Islet of Langerhans (tissue), 1 donor: ENCODE results near the gene PADI4.

Experiments used
- FAIRE-seq: peaks from one replicate; lab custom pipeline; 2011; peaks lifted over from hg19 to GRCh38; lab: Jason Lieb, UNC

The PADI4 gene, protein sequence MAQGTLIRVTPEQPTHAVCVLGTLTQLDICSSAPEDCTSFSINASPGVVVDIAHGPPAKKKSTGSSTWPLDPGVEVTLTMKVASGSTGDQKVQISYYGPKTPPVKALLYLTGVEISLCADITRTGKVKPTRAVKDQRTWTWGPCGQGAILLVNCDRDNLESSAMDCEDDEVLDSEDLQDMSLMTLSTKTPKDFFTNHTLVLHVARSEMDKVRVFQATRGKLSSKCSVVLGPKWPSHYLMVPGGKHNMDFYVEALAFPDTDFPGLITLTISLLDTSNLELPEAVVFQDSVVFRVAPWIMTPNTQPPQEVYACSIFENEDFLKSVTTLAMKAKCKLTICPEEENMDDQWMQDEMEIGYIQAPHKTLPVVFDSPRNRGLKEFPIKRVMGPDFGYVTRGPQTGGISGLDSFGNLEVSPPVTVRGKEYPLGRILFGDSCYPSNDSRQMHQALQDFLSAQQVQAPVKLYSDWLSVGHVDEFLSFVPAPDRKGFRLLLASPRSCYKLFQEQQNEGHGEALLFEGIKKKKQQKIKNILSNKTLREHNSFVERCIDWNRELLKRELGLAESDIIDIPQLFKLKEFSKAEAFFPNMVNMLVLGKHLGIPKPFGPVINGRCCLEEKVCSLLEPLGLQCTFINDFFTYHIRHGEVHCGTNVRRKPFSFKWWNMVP

DNA sequence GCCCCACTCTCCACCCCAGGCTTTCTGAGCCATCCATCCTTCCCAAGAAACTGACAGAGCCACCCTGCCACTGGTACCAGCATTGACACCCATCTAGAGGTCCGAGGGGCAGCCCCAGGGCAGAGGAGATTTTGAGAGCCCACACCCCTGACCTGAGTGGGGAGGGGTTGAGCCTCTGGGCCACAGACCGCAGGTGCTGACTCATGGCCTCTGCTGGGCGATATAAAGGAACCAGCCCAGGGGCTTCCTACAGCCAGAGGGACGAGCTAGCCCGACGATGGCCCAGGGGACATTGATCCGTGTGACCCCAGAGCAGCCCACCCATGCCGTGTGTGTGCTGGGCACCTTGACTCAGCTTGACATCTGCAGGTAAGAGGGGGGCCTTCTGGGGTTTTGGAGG, at the start of gene PADI4:
TSS of gene PADI4 (plus strand) at position 252 of the 400 bp plus-strand sequence. CDS start at position 278, 26 bp downstream.
- no peak for FAIRE-seq

DNA sequence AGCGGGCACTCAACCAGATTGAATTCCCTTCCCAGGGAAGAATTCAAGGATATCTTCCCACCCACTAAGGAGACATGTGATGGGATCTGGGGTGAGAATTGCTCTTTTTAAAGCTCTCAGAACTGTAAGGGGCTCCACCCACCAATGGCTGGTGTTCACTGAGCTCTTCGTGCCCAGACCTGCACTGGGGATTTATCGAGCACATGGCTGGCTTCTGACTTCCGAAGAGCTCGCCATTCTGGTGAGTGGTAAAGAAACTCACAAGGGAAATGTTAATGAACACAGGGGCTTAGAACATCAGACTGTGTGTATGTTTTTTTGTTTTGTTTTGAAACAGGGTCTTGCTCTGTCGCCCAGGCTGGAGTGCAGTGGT, 49.3 kb upstream of the PADI4 start:
- FAIRE-seq: no peak

DNA sequence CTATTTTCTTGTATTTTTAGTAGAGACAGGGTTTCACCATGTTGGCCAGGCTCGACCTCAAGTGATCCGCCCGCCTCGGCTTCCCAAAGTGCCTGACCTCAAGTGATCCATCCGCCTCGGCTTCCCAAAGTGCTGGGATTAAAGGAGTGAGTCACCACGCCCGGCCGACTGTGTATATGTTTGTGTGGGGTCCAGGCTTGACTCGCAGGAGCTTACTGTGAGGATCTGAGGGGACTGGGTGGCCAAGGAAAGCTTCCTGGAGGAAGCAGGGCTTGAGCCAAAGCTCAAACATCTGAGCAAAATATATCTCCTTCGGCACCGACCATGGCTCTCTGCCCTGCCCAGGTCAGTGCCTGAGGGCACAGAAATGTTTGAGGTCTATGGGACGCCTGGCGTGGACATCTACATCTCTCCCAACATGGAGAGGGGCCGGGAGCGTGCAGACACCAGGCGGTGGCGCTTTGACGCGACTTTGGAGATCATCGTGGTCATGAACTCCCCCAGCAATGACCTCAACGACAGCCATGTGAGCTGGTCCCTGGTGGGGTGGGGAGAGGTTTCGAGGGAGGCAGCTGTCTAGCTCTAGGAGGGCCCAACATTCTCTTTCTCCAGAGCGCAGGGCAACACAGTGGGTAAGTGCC, 48.6 kb upstream of the PADI4 start:
- no peak for FAIRE-seq

DNA sequence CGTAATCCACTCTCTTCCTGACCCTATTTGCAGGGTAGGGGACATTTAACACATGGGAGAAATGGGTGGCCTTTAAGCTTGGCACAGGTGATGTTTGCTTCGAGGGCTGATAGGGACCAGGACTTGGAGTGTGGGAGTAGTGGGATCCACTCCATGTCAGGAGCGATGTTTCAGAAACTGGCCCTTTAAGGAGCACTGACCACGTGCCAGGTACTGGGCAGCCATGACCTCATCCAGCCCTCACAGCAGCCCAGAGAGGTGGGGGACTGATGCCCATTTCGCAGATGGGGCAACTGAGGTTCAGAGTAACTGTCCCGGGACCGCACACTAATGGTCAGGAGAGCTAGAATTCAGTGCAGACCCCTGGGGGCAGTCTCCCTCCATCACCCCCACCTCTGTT, 47.7 kb upstream of the PADI4 start:
- FAIRE-seq: no peak

DNA sequence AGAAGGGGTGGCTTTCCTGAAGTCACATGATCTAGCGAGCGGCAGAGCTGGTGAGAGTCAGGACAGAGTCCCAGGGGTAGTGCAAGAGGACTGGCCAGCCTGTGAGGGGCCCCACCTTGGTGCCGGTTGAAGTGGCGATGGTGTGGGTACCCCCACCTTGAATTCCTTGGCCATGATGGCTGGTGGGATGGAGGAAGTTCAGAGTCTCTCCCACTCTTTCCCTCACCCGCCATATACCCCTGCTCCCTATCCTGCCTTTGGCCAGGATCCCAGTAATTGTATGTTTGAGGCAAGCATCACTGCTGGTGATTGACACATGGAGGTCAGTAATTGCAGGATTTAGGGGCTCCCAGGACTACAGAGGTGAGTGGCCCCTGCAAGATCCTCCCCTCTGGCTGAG, 47.3 kb upstream of the PADI4 start:
- FAIRE-seq: no peak

DNA sequence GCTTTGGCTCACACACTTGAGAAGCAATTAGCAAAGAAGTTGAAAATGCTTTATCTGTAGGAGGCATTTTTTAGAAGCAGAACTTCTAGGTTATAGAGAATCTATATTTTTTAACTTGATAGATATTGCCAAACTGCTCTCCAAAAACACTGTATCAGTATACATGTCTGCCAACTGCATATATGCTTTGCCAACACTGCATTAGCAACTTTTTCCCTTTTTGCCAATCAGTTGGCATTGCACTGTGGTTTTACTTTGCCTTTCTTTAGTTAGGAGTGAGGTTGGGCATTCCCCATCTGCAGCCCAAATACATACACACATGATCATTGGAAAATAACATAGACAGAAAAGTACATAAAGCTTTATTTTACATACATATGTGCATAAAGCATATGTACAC, 44.1 kb upstream of the PADI4 start:
- FAIRE-seq: no peak

DNA sequence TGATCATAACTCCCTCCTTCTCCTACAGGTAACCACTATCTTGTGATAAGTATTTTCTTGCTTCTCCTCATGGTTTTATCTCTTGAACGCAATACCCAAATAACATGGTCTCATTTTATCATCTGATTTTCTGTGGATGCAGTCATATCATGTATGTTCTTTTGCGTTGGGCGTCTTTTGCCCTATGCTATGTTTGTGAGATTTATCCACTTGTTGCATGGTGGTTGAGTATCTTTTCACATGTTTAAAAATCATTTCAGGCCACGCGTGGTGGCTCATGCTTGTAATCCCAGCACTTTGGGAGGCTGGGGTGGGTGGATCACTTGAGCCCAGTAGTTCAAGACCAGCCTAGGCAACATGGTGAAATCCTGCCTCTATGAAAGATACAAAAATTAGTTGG, 43.5 kb upstream of the PADI4 start:
- FAIRE-seq: no peak

DNA sequence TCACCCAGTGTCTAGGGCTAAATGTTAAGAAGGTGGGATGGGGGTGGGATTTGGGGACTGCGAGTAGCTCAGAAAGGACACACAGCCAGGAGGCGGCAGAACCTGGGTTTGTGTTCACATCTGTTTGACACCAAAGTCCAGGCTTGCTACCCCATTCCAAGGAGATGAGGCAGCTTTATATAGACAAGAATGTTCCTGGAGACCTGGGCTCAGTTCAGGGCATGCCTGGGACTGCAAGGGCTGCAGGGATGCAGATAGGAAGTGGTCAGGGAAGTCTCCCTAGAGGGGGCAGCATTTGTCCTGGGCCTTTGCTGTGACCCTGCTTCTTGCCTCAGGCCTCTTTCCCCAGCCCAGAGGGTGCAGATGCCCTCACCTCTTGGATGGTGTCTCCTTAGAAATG, 42.8 kb upstream of the PADI4 start:
- FAIRE-seq: no peak

DNA sequence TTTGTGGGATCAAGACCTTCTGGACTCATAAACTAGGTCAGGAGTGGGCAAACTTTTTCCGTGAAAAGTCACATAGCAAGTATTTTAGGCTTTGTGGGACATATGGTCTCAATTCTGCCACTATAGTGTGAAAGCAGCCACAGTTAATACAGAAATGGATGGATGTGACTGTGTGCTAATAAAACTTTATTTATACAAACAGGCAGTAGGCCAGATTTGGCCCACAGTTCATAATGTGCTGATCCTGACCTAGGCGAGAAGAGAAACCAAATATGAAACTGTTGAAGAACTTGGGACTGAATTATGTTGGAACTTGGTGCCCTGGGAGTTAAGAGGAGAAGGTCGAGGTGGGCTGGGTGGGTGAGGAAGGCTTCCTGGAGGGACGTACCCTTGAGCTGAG, 42.0 kb upstream of the PADI4 start:
- no peak for FAIRE-seq

DNA sequence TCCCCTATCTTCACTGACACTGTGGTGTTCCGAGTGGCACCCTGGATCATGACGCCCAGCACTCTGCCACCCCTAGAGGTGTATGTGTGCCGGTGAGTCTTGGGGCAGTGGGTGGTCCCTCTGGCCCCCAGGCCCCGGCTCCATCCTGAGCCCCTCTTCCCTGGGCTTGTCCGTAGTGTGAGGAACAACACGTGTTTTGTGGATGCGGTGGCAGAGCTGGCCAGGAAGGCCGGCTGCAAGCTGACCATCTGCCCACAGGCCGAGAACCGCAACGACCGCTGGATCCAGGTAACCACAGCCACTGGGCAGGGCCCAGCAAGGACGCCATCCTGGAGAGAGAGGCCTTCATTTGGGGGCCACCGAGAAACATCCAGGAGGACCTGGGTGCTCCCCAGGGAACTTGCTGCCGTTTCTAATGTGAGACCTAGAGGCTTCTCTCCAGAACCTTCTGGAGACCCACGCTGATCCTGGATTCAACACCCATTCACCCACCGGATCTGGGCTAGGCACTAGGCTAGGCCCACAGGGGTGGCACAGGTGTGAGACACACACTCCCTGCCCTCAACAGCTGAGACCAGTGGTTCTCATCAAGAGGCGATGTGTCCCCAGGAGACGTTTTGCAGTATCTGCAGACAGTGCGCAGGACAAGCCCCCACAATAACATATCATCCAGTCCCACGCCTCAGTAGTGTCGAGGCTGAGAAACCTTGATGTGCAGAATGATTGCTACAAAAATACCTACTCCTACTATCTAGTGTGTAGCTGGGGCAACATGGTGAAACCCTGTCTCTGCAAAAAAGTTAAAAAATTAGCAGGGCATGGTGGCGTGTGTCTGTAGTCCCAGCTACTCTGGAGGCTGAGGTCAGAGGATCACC, 36.9 kb upstream of the PADI4 start:
- FAIRE-seq: no peak

DNA sequence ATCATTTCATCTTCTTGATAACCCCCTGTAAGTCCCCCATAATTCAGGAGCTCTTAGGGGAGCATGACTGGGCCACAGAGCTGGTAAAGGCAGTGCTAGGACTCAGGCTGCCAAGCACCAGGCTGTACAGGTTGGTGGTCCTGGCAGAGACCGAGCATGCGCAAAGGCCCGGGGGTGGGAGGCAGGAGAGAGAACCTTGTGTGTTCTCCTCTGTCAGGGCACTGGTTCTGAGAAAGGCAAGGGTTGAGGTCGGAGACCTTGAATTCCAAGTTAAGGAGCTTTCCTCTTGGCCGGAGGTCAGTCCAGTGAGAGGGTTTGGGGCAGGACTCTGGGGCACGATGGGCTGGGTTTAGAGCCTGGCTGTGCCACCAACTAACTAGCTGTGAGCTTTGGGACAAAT, 35.9 kb upstream of the PADI4 start:
- FAIRE-seq: no peak

DNA sequence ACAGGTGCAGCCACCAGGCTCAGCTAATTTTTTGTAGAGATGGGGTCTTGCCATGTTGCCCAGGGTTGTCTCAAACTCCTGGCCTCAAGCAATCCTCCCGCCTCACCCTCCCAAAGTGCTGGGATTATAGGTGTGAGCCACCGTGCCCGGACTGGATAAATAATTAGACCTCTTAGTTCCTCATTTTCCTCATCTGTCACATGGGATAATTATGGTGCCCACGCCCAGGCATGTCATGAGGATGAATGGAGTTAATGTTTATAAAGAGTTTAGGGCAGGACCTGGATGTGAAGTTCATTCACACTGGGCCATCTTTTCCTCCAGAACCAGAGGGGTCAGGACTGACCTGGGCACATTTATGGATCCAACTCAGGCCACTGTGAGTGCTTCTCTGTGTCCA, 35.4 kb upstream of the PADI4 start:
- FAIRE-seq: no peak

DNA sequence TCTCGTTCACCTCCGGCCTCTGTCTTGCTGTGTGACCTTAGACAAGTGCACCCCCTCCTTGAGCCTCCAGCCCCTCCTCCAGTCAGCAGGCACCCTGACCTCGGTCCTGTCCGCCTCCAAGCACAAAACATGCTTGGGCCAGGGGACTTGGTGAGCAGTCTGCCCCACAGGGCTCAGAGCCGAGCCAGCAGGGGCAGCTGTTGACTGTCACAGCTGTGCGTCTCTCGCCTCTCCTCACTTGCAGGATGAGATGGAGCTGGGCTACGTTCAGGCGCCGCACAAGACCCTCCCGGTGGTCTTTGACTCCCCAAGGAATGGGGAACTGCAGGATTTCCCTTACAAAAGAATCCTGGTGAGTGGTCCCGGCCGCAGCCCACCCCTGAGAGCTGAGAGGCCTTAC, 34.9 kb upstream of the PADI4 start:
- FAIRE-seq: no peak

DNA sequence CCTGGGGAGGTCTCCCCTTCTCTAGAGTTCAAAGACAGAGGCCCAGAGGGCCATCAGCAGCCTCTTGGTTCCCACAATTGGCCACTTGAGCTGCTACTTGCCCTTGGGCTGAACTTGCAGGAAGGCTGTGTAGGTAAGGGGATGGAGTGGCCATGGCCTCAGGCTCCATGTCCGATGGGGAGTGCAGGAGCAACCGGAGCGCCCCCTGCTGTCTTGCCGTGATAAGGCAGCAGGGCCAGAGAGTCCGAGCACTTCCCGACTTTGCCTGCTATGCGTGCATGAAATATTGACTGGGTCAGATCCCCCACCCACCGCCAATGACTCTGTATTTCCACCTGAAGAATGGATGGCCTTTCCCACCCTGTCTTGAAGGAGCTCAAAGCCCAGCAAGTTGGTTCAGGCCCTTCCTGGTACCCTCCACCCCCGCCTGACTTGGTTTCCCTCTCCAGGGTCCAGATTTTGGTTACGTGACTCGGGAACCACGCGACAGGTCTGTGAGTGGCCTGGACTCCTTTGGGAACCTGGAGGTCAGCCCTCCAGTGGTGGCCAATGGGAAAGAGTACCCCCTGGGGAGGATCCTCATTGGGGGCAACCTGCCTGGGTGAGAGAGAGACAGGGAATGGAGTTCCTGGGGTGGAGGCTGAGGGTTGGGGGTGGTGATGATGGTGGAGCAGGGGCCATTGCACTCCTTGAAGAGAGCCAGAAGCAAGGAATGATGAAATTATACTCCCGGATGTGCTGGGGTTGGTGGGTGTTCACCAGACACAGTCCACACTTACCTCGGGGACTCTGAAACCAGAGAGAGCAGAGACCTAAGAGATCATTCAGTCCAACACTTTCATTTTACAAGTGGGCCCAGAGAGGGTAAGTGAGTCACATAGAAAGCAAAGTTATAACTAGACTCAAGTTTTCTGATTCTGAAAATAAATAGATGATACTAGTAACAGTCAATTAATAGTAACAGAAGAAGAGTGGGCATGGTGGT, 33.5 kb upstream of the PADI4 start:
- no peak for FAIRE-seq

DNA sequence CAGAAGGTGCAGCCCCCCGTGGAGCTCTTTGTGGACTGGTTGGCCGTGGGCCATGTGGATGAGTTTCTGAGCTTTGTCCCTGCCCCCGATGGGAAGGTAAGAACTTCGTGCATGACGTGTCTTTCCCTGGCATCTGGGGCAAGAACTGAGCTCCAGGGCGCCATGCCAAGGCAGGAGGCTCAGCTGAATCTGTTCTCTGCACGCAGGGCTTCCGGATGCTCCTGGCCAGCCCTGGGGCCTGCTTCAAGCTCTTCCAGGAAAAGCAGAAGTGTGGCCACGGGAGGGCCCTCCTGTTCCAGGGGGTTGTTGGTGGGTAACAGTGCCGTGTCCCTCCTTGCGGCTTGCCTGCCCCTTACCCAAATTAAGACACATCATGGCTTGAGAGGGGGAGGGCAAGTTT, 31.4 kb upstream of the PADI4 start:
- no peak for FAIRE-seq

DNA sequence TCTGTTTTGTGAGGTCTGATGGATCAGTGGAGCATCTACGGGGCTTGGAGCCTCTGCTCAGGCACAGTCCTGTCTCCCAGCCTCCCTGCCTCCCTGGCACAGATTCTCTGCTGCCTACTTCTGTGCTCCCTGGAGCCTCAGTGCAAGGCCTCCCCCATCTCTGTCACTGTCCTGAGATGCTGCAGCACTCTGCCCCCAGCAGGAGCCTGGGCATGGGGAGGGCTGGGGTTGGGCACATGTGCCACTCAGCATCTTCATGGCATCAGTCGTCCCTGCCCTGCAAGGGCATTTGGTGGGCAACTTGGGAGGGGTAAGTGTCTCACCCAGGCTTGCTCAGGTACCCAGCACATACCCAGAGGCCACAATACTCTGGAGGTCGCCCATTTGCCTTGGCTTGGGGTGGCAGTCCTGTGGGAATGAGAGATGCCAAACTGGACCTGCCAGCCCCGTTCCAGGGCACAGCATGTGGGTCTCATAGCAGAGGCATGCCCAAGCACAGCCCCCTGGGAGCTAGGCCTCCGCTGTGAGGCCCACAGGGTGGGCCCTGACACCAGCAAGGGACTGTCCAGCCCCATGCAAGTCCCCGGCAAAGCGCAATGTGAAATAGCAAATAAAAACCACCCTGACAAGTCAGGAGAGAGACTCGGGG, 30.4 kb upstream of the PADI4 start:
- FAIRE-seq: no peak

DNA sequence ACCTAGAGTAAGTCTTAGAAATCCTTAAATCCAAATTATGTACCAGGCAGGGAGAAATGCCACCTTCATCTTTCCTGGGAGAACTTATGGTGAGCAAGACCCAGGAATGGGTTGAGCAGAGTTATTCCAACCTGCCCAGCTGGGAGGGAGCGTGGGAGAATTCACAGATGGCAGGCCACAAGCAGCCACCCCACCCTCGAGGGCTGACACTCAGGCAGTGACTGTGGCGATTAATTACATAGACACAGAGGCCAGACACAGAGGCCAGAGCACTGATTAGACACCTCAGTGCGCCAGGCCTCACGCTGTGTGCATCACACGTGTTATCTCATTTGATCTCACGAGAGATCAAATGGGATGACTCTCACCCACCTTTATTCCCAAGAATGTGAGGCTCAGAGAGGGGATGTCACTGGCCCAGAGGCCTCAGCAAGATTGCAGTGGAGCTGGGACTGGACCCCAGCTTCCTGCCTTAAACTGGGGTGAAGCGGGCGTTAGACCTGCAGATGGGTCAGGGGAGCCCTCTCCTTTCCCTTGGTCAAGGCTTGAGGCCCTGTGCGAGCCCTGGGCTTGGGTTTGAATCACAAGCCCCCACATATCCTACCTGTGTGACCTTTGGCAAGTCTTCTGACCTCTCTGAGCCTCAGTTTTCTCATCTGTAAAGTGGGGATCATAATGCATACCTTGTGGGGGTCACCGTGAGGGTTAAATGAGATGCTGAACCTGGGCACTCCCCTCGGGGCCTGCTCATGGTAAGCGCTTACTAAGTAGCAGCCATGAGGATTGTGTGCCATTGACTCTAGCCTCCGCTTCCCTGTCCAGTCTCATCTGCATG, 28.8 kb upstream of the PADI4 start:
- no peak for FAIRE-seq

DNA sequence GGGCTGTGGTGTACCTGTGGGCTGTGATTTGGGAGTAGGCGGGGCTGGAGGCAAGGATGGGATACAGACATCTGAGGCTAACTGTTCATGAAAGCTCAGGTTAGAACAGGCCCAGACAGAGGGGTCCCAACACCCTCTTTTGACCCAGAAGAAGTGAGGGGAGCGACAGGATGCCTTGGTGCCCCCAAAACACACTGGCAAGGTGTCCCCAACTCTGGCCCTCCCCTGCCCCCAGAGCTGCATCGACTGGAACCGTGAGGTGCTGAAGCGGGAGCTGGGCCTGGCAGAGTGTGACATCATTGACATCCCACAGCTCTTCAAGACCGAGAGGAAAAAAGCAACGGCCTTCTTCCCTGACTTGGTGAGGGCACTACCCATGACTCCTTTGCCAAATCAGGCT, 27.6 kb upstream of the PADI4 start:
- FAIRE-seq: no peak

DNA sequence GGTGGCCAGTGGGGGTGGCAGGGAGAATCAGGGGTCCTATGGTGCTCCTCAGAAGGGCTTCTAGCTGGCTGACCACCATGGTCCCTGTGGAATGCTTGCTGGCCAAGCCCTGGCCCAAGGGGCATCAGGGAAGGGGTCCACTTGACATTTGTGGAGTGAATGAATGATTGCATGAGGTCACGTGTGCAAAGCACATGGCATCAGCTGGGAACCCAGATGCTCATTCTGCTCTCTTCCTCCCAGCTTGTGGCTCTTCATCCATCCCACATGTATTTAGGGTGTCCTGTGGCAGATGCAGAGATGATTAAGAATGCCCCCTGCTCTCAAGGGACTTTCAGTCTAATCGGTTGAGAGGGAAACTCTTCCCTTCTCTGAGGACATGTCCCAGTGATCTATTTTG, 27.1 kb upstream of the PADI4 start:
- no peak for FAIRE-seq

DNA sequence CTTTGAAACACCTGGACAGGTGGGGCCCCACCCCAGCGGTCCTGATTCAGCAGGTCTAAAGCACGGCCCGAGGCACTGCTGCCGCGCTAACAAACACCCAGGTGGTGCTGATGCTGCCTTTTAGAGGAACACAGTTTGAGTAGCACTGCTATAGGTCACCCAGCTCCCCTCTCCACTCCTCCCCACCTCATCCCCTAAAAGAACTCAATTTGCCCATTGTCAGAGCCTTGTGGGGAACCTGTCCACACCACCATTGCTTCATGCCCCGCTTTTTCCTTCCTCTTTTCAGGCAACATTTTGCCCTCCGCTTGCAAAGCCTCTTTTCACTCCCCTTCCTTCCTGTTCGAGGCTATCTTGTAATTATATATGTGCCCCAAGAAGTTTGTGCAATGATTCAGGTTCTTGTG, 26.2 kb upstream of the PADI4 start:
- FAIRE-seq: no peak
